ENCODE results near the gene AK9.

AK9 gene

DNA sequence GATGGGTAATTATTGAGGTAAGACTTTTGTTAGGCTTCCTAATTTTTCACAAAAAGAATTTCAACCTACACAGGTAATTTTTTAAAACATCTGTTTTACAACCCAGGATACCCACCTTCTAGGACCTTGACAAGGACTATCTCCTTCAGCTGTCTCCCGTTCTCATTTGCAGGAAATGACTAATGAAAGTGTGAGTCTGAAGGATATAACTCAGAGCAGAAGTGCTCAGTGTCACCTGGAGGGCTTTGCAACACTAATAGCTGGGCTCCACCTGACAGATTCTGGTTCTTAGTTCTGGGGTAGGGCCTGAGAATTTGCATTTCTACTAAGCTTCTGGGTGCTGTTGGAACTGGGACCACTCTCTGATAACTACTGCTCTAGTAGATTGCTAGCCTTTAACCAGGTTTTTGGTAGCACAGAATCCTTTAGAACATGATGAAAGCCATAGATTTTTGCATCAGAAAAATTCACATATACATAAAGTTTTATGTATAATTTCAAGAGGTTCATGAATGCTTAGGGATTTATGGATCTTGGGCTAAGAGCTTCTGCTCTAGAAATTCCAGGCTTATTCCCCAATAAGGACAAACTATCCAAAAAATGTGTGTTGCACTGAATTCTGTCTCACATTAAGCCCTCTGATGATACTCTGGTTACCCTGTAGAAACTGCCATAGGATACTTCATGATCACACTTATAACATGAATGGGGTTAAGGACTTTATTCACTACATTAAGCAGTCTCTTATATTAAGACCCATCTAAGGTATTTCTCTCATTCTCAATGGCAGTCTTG lies 30.3 kb downstream of the AK9 start:
- no peak overlapping the region for H3K4me3 ChIP-seq (ENCODE audit: low read length)
- no peak for DNase-seq (ENCODE audit: low read depth)
- TF ChIP-seq, protein P1, sequence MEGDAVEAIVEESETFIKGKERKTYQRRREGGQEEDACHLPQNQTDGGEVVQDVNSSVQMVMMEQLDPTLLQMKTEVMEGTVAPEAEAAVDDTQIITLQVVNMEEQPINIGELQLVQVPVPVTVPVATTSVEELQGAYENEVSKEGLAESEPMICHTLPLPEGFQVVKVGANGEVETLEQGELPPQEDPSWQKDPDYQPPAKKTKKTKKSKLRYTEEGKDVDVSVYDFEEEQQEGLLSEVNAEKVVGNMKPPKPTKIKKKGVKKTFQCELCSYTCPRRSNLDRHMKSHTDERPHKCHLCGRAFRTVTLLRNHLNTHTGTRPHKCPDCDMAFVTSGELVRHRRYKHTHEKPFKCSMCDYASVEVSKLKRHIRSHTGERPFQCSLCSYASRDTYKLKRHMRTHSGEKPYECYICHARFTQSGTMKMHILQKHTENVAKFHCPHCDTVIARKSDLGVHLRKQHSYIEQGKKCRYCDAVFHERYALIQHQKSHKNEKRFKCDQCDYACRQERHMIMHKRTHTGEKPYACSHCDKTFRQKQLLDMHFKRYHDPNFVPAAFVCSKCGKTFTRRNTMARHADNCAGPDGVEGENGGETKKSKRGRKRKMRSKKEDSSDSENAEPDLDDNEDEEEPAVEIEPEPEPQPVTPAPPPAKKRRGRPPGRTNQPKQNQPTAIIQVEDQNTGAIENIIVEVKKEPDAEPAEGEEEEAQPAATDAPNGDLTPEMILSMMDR (conservative IDR thresholded peaks at IDR 0.05; ENCODE audit: low read length): no peak

DNA sequence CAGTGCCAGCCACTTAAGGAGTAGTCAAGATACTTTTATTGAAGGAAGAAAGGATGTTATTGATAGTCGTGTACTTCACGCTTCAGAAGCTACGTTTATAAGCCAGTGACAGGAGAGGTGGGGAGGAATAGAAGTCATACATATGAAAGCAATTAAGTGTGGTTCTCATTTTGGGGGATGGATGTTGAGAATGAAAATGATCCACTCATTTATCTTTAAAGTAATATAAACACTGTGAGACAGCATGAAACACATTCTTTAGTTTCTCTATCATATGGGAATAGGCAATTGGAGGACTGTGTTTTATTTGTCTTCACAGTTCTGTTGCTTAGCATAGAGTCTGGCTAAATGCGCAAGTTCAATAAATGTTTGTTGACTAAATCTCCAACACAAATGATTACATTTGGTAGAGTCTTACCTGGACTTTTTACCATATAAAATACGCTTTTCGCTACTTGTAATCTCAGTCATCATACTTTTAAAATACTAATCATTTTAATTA lies 35.2 kb downstream of the AK9 start:
- DNase-seq (ENCODE audit: low read depth): no peak
- no peak overlapping the region for H3K4me3 ChIP-seq (ENCODE audit: low read length)
- TF ChIP-seq, protein P1 (conservative IDR thresholded peaks at IDR 0.05; ENCODE audit: low read length): no peak

DNA sequence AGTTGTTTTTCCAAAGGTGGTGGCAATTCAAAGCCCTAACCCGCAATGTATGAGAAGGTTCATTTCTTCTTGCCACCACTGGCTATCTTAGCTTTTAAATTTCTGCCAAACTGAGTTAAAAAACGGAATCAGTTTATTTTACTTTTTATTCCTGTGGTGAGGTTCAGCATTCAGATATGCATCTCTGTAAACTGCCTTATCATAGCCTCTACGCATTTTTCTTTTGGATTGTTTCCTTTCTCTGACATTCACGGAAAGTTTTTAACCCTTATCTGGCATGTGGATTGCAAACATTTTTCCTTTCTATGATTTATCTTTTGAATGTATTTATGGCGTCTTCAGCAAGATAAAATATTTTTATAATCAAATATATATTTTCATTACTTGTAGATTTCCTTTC lies 37.7 kb downstream of the AK9 start:
- TF ChIP-seq, protein P1 (conservative IDR thresholded peaks at IDR 0.05; ENCODE audit: low read length): no peak
- H3K4me3 ChIP-seq (ENCODE audit: low read length): no peak overlapping the region
- no peak for DNase-seq (ENCODE audit: low read depth)

DNA sequence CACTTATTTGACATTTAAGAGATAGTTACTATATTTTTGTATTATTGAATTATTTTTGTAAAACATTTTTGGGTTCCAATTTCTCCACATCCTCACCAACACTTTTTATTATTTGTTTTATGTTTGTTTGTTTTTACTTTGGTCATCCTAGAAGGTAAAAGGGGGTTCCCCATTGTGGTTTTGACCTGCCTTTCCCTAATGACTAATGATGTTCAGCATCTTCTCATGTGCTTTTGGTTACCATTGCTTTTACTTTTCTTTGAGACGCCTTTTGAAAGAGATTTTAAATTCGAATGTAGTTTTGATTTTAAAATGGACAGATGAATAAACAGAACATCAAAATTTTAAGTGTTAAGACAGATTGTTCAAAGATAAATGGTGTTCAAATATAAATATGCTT lies 46.9 kb downstream of the AK9 start:
- H3K4me3 ChIP-seq (ENCODE audit: low read length): no peak overlapping the region
- no peak for DNase-seq (ENCODE audit: low read depth)
- TF ChIP-seq, protein P1 (conservative IDR thresholded peaks at IDR 0.05; ENCODE audit: low read length): no peak

DNA sequence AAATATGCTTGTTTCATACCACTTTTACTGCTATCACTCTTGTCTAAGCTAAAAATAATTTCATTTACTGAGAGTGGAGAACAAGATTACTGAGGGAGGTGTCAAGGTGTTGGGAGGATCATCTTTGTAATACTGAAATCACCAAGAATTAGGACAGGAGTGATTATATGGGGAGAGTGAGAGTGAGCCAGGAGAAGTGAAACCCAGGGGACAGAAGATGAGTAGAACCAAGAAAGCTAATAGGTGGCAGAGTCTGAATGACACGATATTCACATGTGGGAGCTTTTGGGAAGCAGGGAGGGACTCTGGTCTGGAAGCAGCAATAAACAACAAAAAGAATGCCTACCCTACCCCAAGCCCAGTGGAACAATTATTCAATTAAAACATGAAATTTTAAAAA lies 58.6 kb downstream of the AK9 start:
- DNase-seq (ENCODE audit: low read depth): no peak
- TF ChIP-seq, protein P1 (conservative IDR thresholded peaks at IDR 0.05; ENCODE audit: low read length): no peak
- no peak overlapping the region for H3K4me3 ChIP-seq (ENCODE audit: low read length)

DNA sequence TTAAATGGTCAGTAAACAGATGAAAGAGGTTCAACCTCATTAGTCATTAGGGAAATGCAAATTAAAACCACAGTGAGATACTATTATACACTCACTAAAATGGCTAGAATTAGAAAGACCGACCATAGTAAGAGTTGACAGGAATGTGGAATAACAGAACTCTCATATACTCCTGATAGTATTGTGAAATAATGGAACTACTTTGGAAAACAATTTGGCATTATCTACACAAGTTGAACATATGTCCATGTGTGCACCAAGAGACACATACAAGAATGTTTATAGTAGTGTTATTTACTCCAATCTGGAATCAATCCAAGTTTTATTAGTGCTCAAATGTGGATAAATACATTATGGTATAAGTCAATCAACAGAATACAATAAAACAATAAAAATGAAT lies 59.6 kb downstream of the AK9 start:
- DNase-seq (ENCODE audit: low read depth): no peak
- H3K4me3 ChIP-seq (ENCODE audit: low read length): no peak overlapping the region
- TF ChIP-seq, protein P1 (conservative IDR thresholded peaks at IDR 0.05; ENCODE audit: low read length): no peak
